Chondrocyte (in vitro differentiated cells): ENCODE measurements around the gene METTL25B. TPM values are rescaled to one million over a fixed set of nuclear protein-coding genes. Genes with fewer than 3 reads are reported as not detected.
A peak's percentile ranks its signal among the peaks of the same experiment; 100 is the strongest.

Source experiments
- DNase-seq: peaks from one replicate; pipeline ENCODE4 v3.0.0; 2021; ENCODE audit warnings: mixed read lengths, low spot score
- H3K27ac Mint-ChIP-seq: one replicate; pipeline ENCODE4 v1.8.0; 2021; ENCODE audit warnings: mild to moderate bottlenecking, moderate library complexity, mixed read lengths; ENCODE audit not compliant: unreplicated experiment
- H3K27me3 Mint-ChIP-seq: 2 replicates; pipeline ENCODE4 v1.8.0; 2021; ENCODE audit warnings: low read depth, mixed read lengths
- H3K36me3 Mint-ChIP-seq: 2 replicates; pipeline ENCODE4 v1.8.0; 2021; ENCODE audit warnings: low read depth, mixed read lengths
- H3K4me1 Mint-ChIP-seq: 2 replicates; pipeline ENCODE4 v1.8.0; 2021; ENCODE audit warnings: low read depth, mild to moderate bottlenecking, mixed read lengths
- H3K4me3 Mint-ChIP-seq: one replicate; pipeline ENCODE4 v1.8.0; 2021; ENCODE audit warnings: mild to moderate bottlenecking, moderate library complexity, mixed read lengths; ENCODE audit not compliant: unreplicated experiment
- H3K9me3 Mint-ChIP-seq: 2 replicates; pipeline ENCODE4 v1.8.0; 2021; ENCODE audit warnings: low read depth, mixed read lengths
- total RNA-seq: library from RNA; stranded (reverse); gene quantifications from 3 replicates; pipeline ENCODE4 v1.2.1, GENCODE V29; 2021
- TF ChIP-seq, protein P1 (sequence below): fragments of 200-600 bp; sonication (generic); IDR thresholded peaks from 2 replicates; pipeline ENCODE4 v1.5.0; 2021; ENCODE audit warnings: antibody characterized with exemption, mild to moderate bottlenecking, moderate library complexity

The METTL25B gene
- total RNA-seq, 1 donor from 2014 or later, result 11.4 TPM

DNA sequence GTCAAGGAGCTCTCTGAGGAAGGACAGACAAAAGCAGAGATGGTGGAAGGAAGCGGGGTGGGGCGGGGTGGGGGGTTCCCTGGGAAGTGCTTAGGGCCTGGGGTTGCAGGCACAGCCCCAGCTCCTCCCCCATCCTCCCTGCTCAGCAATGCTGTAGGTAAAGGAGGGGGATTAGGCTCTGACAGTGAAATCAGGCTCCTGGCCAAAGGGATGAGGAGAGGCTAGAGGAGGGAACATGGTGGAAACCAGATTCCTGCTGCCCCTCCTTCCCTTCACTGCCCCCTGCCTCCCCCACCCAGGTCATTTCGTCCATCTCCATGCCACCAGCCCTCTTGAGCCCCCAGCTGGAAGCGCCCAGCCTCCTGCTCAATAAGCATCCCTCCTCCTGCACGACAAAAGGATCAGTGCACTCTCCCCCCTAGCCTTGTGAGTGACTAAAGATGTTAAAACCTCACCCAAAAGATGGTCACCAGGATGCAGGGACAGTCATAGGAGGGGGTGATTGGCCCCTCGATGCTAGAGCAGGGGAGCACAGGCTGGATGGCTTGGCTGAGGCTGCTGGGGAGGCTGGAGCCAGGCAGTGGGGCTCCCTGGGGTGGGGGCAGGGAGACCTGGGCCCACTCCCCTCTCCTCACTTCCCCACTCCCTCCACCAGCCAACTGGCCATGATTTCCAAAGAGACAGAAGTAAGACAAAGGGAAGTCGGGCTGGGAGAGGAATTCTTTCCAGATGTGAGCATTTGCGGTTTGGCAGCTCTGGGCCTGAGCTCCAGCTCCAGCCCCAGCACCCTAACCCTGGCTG, 20.7 kb upstream of the METTL25B start:
- TF ChIP-seq, protein P1, sequence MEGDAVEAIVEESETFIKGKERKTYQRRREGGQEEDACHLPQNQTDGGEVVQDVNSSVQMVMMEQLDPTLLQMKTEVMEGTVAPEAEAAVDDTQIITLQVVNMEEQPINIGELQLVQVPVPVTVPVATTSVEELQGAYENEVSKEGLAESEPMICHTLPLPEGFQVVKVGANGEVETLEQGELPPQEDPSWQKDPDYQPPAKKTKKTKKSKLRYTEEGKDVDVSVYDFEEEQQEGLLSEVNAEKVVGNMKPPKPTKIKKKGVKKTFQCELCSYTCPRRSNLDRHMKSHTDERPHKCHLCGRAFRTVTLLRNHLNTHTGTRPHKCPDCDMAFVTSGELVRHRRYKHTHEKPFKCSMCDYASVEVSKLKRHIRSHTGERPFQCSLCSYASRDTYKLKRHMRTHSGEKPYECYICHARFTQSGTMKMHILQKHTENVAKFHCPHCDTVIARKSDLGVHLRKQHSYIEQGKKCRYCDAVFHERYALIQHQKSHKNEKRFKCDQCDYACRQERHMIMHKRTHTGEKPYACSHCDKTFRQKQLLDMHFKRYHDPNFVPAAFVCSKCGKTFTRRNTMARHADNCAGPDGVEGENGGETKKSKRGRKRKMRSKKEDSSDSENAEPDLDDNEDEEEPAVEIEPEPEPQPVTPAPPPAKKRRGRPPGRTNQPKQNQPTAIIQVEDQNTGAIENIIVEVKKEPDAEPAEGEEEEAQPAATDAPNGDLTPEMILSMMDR, result no peak
- H3K4me3 Mint-ChIP-seq, result no peak overlapping the region
- no peak for DNase-seq
- H3K9me3 Mint-ChIP-seq, result no peaks in the 10 kb centered on the region
- no peaks in the 10 kb centered on the region for H3K27me3 Mint-ChIP-seq
- no peaks in the 10 kb centered on the region for H3K36me3 Mint-ChIP-seq
- H3K27ac Mint-ChIP-seq, result peak overlapping the region; percentile 87
- H3K4me1 Mint-ChIP-seq, result peaks cover 92% of the 10 kb centered on the region

DNA sequence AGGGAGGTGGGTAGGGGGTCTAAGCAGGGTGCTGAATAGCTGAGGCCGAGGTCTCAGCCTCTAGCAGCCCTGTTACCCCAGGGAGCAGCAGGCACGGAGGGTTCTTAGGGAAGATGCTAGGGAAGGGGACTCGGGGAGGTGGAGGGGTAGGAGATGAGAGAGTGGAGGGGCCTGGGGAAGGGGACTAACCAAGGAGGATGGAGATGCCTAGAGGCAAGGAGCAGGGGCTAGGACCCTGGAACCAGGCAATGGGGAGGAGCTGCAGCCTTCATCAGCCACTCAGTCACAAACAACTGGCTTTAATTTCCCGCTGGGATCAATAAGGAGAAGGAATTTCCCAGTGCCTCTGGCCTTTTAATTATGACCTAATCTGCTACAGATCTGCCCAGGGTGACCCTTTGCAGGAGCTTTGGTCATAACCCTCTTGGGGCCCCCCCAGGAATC, 20.0 kb upstream of the METTL25B start:
- Mint-ChIP-seq H3K4me3 (no peak overlapping the region), H3K27me3 (no peaks in the 10 kb centered on the region), H3K4me1 (peaks cover 93% of the 10 kb centered on the region), H3K27ac (peak overlapping the region; percentile 45), H3K9me3 (no peaks in the 10 kb centered on the region), H3K36me3 (no peaks in the 10 kb centered on the region)
- DNase-seq, result no peak
- TF ChIP-seq, protein P1, result no peak

DNA sequence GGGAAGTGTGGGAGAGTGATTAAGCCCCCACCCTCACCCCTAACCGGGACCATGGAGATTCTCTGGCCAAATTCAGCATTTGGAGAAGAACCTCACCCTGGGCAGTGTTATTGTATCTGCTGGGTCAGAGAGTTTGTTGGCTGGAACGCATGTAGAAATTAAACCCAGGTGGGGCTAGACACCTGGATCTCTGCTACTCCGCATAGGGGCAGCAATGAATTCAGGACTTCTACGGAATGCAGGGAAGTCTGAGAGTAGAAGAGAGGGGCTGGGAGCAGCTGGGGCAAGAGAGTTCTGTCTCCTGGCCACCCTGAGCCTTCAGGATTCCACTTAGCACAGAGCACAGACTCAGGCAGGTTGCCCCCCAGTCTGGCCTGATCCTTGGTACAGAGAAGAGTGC, 19.2 kb upstream of the METTL25B start:
- Mint-ChIP-seq H3K4me3 (no peak overlapping the region), H3K4me1 (peaks cover 85% of the 10 kb centered on the region), H3K27ac (peak overlapping the region; percentile 62)

DNA sequence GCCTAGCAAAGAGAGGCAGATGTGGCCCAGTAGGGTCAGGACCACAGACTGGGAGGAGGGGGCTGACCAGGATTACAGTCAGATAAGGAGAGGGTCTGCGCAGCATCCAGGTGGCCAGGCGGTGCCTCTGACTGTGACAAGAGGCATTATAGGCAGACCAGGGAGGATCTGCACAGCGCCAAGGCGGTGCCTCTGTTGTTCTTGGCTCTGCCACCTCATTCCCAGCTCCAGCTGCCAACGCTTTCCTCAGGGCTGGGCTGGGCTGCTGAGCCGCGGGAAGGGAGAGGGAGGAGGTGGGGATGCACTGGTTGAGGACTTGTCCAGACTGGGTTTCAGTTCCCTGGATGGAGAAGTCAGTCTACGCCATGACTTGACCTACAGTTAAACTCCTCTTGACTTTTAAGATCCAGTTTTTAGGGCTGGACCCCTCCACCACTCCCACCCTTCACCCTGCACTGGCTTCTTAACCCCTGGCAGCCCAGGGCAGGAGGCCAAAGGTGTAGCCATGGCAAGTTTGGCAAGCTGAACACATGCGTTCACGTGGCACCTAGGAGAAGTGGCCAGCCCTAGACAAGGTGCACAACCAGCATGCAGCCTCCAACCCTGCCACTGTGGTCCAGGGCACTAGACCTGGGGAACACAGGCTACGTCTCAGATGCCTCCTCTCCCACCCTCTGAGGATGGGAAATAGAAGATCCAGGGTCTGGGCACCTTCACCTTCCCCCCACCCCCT, 18.3 kb upstream of the METTL25B start:
- Mint-ChIP-seq H3K27me3 (no peaks in the 10 kb centered on the region), H3K27ac (peak overlapping the region; percentile 62), H3K36me3 (no peaks in the 10 kb centered on the region), H3K9me3 (no peaks in the 10 kb centered on the region), H3K4me1 (peaks cover 80% of the 10 kb centered on the region), H3K4me3 (no peak overlapping the region)
- peak; percentile 95 for DNase-seq
- TF ChIP-seq, protein P1, result peak; percentile 22

More for the DNA sequence above, 19.2 kb upstream of the METTL25B start:
- no peak for DNase-seq
- Mint-ChIP-seq H3K27me3 (no peaks in the 10 kb centered on the region), H3K9me3 (no peaks in the 10 kb centered on the region), H3K36me3 (no peaks in the 10 kb centered on the region)
- TF ChIP-seq, protein P1, result no peak

DNA sequence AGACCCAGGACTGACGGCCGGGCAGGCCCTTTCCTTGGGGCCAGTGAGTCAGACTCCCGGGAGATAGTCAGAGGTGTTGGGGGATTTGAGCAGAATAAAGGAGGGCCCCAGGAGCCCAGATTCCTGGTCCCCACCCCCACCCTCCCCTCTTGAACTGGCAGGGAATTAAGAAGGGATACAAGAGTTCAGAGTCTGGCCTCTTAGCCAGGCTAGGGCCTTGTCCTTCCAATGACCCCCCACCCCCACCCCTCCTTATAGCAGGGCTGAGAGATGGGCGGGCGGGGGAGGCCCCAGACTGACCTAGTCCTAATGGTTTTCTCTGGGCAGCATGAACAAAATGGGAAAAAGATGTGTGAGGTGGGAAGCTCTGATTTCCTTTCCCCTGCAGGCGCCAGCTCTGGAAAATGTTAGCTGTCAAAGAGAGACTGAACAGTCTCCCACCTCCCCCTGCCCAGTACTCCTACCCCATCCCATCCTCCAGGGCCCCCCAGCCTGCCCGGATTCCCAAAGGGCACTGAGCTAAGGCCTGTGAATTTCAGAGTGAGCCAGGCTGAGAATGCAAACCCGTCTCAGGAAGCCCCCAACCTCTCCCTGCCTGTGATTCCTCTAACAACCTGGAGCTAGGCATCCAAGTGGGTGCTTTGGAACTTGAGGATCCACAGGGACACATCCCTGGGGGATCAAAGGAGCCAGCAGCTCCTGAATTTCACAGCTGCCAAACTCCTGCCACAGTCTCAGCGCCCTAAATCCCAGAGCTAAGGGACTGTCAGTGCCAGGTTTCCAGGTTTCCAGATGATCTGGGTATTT, 17.1 kb upstream of the METTL25B start:
- TF ChIP-seq, protein P1, result no peak
- no peaks in the 10 kb centered on the region for H3K9me3 Mint-ChIP-seq
- DNase-seq, result no peak
- H3K27ac Mint-ChIP-seq, result peak overlapping the region; percentile 79
- peaks cover 71% of the 10 kb centered on the region for H3K4me1 Mint-ChIP-seq
- H3K4me3 Mint-ChIP-seq, result no peak overlapping the region
- no peaks in the 10 kb centered on the region for H3K27me3 Mint-ChIP-seq
- H3K36me3 Mint-ChIP-seq, result no peaks in the 10 kb centered on the region
